ENCODE results near the gene CELF4.

- no peak for TF ChIP-seq CTCF (IDR thresholded peaks at IDR 0.05)
- no peak for TF ChIP-seq POLR2A (IDR thresholded peaks at IDR 0.05)
- no peak for TF ChIP-seq POLR2AphosphoS5 (IDR thresholded peaks at IDR 0.05)
Measured at GRCh38 chr18:37575646-37576045, 10.0 kb upstream of the CELF4 start.

All from breast epithelium (tissue), 3 donors.